Measurements from ENCODE around the gene WNT7A. TPM values are rescaled to one million over a fixed set of nuclear protein-coding genes. Genes with fewer than 3 reads are reported as not detected.

WNT7A gene
- total RNA-seq, 2 donors from 2014 or later: 0.13 TPM; not detected in 1

DNA sequence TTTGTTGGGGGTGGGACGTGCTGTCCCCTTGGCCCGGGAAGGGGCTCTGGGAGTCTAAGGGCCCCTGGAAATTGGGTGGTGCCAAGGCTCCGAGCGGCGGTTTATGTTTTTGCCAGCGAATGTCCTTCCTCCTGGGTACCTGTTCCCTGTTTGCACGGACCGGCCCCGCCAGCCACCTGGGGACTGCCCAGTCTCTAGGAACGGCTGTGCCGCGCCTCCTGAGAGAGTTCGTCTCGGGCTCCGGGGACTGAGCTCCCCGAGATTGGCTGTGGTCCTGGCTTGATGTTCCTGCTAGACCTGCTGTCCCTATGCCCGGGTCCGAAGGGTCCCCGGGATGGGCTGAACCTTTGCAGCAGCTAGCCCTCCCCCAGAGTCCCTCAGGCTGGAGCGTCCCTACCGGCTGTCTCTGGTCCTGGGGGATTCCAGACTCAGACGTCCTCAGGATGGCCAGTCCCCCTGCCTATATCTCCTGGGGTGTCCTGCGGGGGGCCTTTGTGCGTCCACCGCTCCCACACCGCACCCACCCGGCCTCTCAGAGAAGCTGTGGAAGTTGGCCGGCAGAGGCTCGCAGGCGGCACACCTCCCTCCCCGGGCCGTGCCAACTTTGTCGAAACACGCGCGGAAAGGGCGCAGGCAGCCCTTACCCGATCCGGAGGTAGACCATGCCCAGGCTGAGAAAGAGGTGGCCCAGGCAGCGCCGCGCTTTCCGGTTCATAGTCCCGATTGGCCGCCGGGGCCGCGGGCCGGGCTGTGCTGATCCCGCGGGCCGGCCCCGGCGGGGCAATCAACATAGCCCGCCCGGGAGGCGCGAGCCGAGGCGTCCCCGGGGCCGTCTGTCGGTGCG lies 547 bp downstream of the WNT7A start:
- H3K4me1 Mint-ChIP-seq: peaks cover 2% of the 10 kb centered on the region
- H3K27ac Mint-ChIP-seq: no peak overlapping the region
- H3K36me3 Mint-ChIP-seq (ENCODE audit: low read depth): no peaks in the 10 kb centered on the region
- H3K4me1 ChIP-seq (ENCODE audit: control insufficient read depth, insufficient read depth, low read length): no peaks in the 10 kb centered on the region
- H3K9ac ChIP-seq (ENCODE audit: extremely low read depth, low read length, poor library complexity, severe bottlenecking): no peak overlapping the region
- 1 to 6% methylated on average over 15 to 64 of the region's 64 CpGs for WGBS, 2 experiments (ENCODE audit: insufficient coverage in 1 of 2, insufficient read length in 1 of 2)
- H3K27me3 ChIP-seq (ENCODE audit: control insufficient read depth, insufficient read depth, low read length, poor library complexity, severe bottlenecking): peaks cover 99% of the 10 kb centered on the region
- peak overlapping the region; percentile 47 for H3K4me3 Mint-ChIP-seq
- no peaks in the 10 kb centered on the region for H3K36me3 ChIP-seq (ENCODE audit: control insufficient read depth, insufficient read depth, low read length)
- H3K27me3 Mint-ChIP-seq (ENCODE audit: insufficient read depth): peaks cover 94% of the 10 kb centered on the region
- DNase-seq: peak; percentile 86
- no peak overlapping the region for H3K27ac ChIP-seq (ENCODE audit: low read depth, low read length)
- H3K9me3 Mint-ChIP-seq: peaks cover 2% of the 10 kb centered on the region
- H3K9me3 ChIP-seq (ENCODE audit: control insufficient read depth, low read length): no peaks in the 10 kb centered on the region
- H3K4me3 ChIP-seq (ENCODE audit: low read length): peak overlapping the region; percentile 62
- TF ChIP-seq, protein P1, sequence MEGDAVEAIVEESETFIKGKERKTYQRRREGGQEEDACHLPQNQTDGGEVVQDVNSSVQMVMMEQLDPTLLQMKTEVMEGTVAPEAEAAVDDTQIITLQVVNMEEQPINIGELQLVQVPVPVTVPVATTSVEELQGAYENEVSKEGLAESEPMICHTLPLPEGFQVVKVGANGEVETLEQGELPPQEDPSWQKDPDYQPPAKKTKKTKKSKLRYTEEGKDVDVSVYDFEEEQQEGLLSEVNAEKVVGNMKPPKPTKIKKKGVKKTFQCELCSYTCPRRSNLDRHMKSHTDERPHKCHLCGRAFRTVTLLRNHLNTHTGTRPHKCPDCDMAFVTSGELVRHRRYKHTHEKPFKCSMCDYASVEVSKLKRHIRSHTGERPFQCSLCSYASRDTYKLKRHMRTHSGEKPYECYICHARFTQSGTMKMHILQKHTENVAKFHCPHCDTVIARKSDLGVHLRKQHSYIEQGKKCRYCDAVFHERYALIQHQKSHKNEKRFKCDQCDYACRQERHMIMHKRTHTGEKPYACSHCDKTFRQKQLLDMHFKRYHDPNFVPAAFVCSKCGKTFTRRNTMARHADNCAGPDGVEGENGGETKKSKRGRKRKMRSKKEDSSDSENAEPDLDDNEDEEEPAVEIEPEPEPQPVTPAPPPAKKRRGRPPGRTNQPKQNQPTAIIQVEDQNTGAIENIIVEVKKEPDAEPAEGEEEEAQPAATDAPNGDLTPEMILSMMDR (conservative IDR thresholded peaks at IDR 0.05): peak; percentile 37

DNA sequence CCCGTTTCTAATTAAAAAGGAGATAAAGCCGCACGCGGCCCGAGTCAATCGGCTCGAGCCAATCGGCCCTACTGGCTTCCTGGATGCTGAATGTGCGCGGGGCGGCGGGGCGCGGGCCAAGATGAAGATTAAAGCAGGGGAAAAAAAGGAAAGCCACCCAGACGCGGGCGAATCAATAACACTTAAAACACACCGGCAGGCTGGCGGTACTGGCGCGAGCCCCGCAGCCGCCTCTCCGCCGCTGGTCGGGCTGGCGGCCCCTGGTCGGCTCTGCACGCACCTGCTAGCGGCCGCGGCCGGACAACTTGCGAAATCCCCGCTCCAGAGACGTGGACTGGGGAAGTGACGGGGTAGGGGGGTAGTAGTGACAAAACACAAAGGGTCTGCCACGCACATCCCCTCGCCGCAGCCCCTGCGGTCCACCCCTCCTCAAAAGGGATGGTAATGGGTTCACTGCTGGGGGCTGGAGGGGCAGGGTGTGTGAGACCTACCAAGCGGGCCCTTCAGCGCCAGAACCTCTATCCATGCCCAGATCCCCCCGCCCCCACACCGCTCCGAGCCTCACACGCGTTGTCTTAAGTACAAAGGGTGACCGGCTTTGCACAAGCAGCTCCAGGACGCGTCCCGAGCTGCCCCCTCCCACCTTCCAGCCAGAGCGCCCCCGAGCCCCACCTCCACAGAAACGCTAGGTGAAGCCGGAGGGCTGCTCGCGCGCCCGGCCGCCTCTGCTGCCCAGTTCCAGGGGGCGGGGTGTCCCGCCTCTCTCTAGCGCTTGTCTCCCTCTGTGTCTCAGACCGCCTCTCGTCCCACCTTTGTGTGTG lies 1.4 kb downstream of the WNT7A start:
- H3K4me1 Mint-ChIP-seq: peaks cover 2% of the 10 kb centered on the region
- H3K9me3 ChIP-seq (ENCODE audit: control insufficient read depth, low read length): no peaks in the 10 kb centered on the region
- H3K27ac ChIP-seq (ENCODE audit: low read depth, low read length): no peak overlapping the region
- H3K27me3 ChIP-seq (ENCODE audit: control insufficient read depth, insufficient read depth, low read length, poor library complexity, severe bottlenecking): peaks cover 99% of the 10 kb centered on the region
- TF ChIP-seq, protein P1 (conservative IDR thresholded peaks at IDR 0.05): no peak
- no peak overlapping the region for H3K9ac ChIP-seq (ENCODE audit: extremely low read depth, low read length, poor library complexity, severe bottlenecking)
- no peaks in the 10 kb centered on the region for H3K36me3 Mint-ChIP-seq (ENCODE audit: low read depth)
- DNase-seq: no peak
- 1 to 2% methylated on average over 20 to 66 of the region's 66 CpGs for WGBS, 2 experiments (ENCODE audit: insufficient coverage in 1 of 2, insufficient read length in 1 of 2)
- H3K4me3 Mint-ChIP-seq: peak overlapping the region; percentile 47
- H3K27ac Mint-ChIP-seq: no peak overlapping the region
- H3K4me1 ChIP-seq (ENCODE audit: control insufficient read depth, insufficient read depth, low read length): no peaks in the 10 kb centered on the region
- no peaks in the 10 kb centered on the region for H3K36me3 ChIP-seq (ENCODE audit: control insufficient read depth, insufficient read depth, low read length)
- peak overlapping the region; percentile 62 for H3K4me3 ChIP-seq (ENCODE audit: low read length)
- H3K9me3 Mint-ChIP-seq: peaks cover 2% of the 10 kb centered on the region
- H3K27me3 Mint-ChIP-seq (ENCODE audit: insufficient read depth): peaks cover 94% of the 10 kb centered on the region

DNA sequence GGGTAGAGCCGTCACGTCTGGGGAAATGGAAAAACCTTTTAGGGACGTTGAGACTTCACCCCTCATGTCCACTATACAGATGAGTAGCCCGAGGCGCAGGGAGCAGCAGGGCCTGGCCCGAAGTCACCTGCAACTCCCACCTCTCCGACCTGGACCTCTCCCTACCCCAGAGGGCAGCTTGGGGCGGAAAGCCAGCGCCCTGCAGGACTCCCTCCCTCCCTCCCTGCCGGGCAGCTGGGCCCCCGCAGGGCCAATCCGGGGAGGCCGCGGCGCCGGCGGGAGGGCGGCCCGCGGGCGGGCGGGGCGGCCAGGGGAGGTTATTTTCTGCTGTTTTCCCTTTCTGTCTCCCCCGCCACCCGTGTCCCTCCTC lies 2.0 kb downstream of the WNT7A start:
- Histone ChIP-seq H3K4me1 (ENCODE audit: control insufficient read depth, insufficient read depth, low read length) (no peaks in the 10 kb centered on the region), H3K4me3 (ENCODE audit: low read length) (no peak overlapping the region), H3K9ac (ENCODE audit: extremely low read depth, low read length, poor library complexity, severe bottlenecking) (no peak overlapping the region), H3K27ac (ENCODE audit: low read depth, low read length) (no peak overlapping the region), H3K27me3 (ENCODE audit: control insufficient read depth, insufficient read depth, low read length, poor library complexity, severe bottlenecking) (peaks cover 99% of the 10 kb centered on the region), H3K36me3 (ENCODE audit: control insufficient read depth, insufficient read depth, low read length) (no peaks in the 10 kb centered on the region), H3K9me3 (ENCODE audit: control insufficient read depth, low read length) (no peaks in the 10 kb centered on the region)
- Mint-ChIP-seq H3K4me1 (peaks cover 2% of the 10 kb centered on the region), H3K27me3 (ENCODE audit: insufficient read depth) (peaks cover 93% of the 10 kb centered on the region), H3K4me3 (peak overlapping the region; percentile 47), H3K27ac (no peak overlapping the region), H3K9me3 (peaks cover 2% of the 10 kb centered on the region), H3K36me3 (ENCODE audit: low read depth) (no peaks in the 10 kb centered on the region)
- no peak for DNase-seq
- TF ChIP-seq, protein P1 (conservative IDR thresholded peaks at IDR 0.05): no peak
- WGBS, 2 experiments (ENCODE audit: insufficient coverage in 1 of 2, insufficient read length in 1 of 2): 15% methylated on average over 25 of the region's 25 CpGs; no CpG with 5 or more reads in 1 of the 2 experiments
